GM21619 (cell line): ENCODE results near the gene COL27A1.

Source experiments
- ATAC-seq: cut with Tn5 transposase; IDR thresholded peaks from one replicate; pipeline ENCODE4 v1.9.1; 2021; ENCODE audit not compliant: unreplicated experiment

The COL27A1 gene

DNA sequence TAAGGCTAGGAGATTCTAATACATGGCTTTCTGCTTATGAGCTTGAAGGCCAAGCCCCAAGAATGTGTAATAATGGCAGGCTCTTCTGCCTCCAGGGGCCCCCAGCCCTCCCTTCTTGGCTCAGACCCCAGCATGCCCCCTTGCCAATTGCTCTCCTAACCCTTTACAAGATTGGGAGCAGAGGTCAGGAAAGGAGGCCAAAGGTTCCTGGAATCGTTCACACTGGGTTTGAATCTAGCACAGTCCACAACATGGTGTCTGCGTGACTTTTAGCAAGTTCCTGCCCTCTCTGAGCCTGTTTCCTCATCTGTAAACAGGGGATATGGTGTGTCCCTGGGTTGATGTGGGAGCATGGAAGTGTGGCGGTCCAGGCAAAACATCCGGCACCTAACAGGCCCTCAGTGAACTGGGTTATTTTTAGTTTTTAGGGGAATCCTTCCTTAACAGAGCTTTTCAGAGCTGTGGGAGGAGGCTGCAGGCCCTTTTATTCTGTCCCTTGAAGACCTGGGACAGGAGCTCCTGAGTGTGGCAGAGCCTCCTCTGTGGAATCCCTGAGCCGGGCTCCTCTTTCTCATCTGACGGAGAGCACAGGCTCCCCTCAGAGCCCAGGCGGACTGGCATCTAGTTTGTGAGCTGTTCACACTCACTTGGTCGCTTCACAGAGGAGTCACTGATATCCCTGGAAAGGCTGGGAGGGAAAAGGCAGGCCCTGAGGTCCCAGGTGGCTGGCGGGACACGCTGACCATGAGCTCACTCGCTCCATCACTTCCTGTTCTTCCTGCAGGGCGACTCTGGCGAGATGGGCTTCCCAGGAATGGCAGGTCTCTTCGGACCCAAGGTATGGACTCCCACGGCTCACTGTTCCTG is 144.2 kb downstream of the COL27A1 start:
- ATAC-seq: no peak

DNA sequence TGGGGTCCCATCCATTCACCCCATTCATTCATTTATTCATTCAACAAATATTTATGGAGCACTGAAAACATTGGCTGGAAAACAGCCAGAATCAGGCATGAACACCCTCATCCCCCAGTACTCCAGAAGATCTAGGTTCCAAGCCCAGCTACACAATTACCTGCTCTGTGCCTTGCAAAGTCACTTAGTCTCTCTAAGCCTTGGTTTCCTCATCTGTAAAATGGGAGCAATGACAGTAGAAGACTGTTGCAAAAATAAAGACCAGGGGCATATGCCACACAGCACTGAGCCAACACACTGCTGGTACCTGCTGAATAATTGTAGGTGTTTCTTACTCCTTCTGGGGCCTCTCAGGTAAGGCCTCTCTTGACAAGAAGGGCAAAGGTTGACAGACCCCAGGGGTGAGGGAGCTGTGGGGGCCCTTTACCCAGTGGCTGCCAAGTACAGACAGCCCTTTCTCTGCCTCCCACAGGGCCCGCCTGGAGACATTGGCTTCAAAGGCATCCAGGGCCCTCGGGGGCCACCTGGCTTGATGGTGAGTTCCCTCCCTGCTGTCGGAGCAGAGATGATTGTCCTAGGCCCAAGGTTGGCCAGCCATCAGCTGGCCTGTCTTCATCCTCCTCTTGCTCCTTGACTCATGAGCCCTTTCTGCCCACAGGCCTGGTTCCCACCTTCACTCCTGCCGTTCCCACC is 145.0 kb downstream of the COL27A1 start:
- no peak for ATAC-seq

DNA sequence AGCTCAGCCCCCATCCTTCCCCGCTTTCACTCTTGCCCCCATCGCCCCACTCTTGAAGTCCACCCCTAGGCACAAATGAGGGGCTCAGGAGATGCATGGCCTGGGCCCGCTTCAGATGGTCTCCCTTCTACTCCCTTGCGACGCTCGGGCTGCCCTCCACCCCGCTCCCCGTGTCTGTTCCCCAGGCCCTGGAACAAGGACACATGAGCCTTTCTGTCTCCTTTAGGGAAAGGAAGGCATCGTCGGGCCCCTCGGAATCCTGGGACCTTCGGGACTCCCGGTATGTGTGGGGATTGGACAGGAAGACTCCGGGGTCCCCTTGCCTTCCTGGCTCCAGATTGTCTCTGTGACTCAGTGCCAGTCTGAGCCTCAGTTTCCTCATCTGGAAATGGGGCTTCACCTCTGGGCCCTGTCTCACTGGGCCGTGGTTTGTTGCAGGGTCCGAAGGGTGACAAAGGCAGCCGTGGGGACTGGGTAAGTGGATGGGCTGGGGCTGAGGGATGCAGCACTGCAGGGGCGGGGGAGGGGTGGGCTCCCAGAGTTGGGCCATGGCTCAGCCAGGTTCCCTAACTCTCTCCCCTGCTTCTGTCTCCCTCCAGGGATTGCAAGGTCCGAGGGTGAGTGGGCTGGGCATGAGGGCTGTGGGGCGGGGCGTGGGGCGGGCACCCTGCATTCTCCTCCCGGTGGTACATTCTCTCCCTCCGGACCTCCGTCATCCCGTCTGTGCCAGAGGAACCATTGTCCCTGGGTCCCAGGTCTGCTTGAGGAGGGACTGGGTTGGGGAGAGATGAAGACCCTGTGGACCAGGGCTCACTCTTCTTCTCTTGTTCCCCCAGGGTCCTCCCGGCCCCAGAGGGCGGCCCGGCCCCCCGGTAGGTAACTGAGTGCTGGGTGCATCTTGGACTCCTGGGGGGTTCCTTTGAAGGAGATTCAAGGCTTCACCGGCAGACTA is 145.8 kb downstream of the COL27A1 start:
- ATAC-seq: no peak

DNA sequence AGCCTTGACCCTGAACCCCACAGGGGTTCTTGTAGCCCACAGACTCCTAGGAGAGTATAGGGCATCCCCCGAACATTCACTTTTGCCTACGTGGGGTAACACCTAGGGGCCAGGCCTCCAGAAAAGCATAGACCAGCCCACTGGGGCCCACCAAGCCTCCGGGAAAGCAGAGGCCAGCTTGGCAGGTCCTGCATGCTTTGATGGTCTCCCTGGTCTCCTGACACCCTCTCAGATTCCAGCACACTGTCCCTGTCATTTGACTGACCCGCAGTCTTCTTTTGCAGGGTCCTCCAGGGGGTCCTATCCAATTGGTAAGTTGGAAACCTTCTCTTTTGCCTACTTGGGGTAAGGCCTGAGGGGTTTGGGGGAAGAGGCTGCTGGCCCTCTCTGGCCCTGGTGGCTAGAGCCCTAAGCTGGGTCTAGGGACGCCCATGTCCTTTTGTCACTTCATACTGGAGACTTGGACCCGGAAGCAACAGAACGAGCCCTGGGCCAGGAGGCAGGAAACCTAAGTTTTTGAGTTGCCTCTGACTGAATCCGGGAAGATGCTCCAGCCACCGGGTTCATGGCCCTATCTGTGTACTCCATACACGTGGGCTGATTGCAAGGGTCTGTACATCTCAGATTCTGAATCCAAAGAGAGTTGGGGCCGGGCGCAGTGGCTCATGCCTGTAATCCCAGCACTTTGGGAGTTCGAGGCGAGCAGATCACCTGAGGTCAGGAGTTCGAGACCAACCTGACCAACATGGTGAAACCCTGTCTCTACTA is 146.6 kb downstream of the COL27A1 start:
- ATAC-seq: no peak

DNA sequence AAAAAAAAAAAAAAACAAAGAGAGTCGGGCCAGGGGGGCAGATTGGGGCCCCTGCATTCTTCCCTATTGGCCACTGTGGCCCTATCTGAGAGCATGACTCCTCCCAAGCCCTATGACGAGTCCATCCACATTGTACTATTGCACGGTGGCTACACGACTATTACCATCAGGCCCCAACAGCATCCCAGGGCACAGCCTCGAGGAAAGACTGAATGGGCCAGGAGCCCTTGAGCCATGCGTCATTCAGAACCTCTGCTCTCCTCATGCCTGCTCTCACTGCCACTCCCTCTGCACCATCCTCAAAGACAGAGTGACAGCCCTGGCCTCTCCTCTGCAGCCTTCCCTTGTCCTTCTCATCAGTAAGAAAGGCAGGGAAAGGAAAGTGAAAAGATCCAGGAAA is 147.4 kb downstream of the COL27A1 start:
- ATAC-seq: no peak

DNA sequence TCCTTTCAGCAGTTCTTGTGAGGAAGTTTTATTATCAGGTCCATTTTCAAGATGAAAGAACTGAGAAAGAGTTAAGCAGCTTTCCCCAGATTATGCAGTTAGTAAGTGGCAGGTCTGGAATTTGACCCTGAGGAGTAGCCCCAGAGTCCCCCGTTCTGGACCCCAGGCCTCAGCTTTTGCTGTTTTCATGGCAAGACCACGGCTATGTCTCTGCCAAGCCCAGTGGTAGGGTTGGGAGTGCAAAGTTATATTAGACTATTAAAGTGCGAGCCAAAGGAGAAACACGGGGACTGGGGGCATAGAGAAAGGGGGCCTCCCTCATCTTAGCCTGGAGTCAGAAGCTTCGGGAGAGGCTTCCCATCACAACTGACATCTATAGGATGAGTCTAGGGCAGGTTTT is 148.2 kb downstream of the COL27A1 start:
- no peak for ATAC-seq

DNA sequence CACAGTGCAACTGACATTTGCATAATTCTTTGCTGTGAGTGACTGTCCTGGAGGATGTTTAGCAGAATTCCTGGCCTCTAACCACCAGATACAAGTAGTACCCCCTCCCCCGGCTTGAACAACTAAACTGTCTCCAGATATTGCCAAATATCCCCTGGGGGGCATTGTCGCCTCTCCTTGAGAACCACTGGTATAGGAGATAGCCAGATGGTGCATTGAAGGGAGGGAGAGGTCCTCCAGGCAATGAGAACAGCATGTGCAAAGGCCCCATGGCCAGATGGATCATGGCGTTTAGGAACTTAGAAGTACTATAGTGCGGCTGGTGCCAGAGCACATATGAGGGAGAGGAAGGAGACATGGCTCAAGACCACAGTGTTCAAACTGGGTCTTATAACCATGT is 148.6 kb downstream of the COL27A1 start:
- no peak for ATAC-seq

DNA sequence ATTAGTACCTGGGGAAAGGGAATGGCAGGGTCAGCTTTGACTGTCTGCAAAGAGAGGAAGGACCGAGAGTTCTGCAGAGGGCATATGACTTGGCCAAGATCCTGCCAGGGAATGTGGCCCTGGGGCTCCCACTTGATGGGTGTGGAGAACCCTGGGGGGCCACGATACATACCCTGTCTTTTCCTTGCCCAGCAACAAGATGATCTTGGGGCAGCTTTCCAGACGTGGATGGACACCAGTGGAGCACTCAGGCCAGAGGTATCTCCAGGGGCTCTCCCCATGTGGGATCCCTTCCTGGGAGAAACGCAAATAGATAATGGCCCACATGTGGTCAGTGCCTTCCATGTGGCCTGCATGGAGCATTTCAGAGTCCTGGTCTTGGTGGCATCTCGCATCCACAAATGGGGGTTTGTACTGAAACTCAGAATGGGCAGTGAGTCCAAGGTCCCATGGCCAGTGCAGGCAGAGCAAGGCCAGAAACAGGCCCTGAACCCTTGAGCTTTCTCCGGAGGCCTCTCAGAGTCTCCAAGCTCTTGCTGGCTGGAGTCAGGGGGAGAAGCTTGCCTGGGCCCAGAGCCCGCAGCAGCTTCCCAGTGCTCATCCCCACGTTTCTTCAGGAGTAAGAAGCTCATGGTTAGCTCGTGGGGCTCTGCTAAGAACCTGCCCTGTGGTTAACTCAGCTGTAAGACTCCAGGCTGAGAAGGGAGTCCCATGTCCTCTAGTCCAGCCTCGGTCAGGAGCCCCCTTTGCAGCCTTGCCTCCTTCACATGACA is 149.3 kb downstream of the COL27A1 start:
- ATAC-seq: no peak

DNA sequence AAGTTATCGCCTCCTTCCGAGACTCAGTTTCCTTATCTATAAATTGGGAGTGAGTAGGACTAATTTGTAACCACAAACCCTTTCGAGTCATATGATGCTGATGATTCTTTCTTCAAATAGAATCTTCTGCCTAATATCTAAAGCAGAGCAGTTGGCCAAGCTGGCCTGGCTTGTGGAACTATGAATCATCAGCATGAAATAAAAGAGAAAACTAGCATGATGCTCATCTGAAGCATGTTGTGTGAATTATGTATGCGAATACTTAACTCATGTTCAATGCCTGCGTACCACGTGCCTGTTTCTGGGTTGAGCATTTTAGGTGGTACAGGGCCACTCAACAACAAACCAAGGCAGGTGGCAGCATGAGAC is 152.5 kb downstream of the COL27A1 start:
- no peak for ATAC-seq

DNA sequence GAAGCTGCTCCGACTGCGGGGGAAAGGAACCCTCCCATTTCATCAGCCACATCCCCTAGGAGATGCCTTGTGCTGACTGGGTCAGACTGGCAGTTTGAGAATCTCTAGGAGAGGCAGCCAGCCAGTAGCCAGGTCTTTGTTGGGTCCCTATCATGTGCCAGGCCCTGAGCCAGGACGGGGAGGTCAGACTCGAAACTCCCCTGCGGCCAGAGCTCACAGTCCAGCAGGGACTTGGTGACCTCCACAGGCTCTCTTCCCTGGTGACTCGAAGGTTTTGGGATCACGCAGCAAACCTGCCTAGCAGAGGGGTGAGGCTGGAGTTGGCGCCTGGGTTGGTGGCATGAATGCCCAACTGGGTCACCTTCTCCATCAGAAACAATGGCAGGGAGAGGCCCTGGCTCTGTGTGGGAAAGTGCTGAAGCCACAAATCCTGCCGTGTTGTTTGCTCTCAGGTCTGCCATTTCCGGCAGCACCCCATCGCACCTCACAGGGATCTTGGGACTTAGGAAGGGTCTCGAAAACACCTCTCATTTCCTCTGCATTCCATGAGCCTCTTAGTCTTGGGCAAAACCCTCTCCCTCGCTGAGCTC is 153.1 kb downstream of the COL27A1 start:
- ATAC-seq: no peak

DNA sequence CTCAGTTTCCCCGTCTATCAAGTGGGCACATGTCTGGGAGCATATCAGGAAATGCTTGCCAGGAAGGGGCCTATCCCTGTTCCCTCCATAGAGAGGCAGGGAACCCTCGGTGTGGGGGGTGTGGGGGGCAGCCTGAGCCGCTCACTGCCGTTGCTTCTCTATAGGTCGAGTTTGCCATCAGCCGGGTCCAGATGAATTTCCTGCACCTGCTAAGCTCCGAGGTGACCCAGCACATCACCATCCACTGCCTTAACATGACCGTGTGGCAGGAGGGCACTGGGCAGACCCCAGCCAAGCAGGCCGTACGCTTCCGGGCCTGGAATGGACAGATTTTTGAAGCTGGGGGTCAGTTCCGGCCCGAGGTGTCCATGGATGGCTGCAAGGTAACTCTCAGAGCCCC is 153.8 kb downstream of the COL27A1 start:
- no peak for ATAC-seq

DNA sequence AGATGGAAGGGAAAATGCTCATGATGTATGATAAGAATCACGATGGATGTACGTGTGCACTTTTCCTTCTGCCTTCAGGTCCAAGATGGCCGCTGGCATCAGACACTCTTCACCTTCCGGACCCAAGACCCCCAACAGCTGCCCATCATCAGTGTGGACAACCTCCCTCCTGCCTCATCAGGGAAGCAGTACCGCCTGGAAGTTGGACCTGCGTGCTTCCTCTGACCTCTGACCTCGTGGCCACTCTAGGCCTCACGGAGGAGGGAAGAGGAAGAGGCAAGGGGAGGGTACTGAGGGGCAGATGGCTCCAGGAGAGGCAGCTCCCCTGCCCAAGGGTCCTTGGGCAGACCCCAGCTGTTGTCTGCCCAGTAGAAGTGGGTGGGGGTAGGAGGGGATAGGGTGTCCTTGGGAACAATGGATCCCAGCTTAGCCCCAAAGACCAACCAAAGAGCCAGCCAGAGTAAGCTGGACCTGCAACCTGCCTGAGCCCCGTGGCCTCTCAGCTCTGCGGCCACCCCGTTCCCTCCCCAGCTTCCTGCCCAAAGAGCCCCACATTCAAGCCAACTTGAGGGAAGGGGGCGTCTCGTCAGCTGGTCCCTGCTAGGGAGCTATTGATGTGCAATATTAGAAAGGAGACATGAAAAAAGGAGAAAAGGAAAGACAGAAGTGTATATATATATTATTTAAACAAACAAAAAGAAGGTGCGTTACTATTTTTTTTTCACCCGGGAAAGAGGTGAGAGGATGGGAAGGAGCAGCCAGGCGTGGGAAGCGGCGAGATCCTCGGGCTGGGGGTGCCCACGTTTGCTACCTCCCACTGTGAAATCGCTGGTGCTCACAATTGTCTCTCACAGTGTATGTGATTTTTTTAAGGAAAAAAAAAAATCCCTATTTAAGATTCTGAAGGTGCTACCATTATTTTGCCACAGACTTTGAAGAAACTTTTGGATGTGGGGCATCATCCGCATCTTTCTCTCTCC is 155.4 kb downstream of the COL27A1 start:
- no peak for ATAC-seq

DNA sequence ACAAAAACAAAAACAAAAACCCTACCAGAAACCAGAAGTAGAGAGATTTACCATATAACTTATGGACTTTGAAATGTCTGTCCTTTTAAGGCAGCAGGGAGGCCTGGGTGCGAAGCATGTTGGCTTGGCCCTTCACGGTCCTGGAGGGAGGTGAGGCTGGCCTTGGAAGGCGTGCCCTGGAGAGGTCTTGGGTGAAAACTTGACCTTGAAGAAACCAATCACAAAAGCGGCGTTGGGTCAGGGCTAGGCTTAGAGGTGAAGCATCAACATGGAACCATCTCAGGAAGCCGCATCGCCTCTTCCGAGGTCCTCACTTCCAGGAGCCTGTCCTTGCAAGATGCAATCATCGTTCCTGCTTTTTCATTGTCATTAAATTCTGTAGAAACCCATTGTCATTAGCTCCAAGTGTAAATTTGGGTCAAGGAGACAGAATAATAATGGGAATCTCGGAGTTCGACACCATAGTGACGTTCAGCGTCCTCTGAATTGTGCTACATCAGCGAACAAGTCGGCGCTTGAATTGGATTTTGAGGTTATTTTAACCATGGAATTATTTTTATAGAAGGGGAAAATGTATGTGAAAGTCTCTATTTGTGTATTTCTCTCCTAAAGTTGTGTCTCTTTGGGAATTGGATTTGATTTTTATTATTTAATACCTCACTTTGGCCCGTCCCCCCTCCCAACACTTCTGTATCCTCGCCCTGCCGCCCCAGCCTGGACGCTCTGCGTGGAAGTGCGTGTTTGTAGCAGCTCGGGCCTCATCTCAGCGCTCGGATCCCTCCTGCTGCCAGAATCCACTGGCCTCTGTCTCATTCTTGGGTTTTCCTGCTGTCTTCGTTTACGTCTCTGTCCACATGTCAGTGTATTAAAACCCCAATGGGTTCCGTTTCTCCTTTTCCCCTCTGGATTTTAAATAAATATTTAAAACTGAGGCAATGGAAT is 156.5 kb downstream of the COL27A1 start:
- no peak for ATAC-seq

DNA sequence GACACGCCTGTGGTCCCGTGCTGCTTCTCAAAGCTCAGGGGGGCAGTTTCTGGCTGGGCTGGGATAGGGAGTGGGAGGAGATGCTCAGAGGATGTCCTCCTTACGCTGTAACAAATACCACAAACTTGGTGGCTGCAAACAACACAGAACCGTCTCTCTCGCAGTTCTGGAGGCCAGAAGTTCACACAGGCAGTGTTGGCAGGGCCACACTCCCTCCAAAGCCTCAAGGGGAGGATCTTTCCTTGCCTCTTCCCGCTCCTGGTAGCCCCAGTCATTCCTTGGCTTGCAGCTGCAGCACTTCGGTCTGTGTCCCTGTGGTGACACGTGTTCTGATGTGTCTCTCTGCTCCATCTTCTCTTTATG is 157.2 kb downstream of the COL27A1 start:
- ATAC-seq: no peak

DNA sequence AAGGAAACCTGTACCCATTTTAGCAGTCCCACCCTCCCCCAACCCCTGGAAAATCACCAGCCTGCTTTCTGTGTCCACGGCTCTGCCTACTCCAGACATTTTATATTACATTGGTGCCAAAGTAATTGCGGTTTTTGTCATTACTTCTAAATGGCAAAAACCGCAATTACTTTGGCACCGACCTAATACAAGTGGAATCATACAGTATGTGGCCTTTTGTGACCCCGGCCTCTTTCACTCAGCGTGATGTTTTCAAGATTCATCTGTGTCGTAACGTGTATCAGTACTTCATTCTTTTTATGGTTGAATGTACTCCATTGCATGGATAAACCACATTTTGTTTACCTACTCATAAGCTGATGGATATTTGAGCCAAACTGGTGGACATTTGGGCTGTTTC is 157.8 kb downstream of the COL27A1 start:
- no peak for ATAC-seq

DNA sequence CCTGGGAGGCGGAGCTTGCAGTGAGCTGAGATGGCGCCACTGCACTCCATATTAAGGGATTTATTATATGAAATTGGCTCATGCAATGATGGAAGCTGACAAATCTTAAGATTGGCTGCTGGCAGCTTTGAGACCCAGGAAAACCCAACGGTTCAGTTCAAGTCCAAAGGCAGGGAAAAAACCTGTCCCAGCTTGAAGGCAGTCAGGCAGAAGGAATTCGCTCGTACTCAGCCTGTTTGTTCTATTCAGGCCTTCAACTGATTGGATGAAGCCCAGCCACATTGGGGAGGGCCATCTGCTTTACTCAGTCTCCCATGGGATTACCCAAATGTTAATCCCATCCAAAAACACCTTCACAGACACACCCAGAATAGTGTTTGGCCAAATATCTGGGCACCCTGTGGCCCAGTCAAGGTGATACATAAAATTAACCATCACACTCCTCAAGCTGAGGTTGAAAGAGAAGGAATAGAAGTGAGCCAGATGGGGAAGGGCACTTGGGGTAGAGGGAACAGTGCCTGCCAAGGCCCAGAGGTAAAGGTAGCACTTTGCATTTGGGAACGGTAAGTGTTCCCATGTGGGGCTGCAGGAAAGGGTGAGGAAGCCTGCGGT is 159.0 kb downstream of the COL27A1 start:
- no peak for ATAC-seq
